Stimulated activated CD4-positive, alpha-beta T cell treated with anti-CD3 and anti-CD28 coated beads, Interleukin-2, amount 100 ng/mL, for 48 hours (primary cell): ENCODE results near the gene RPP25.
"Not testable (repeated sequence)": the region's sequence is repeated elsewhere in the genome, so short reads cannot be mapped to it uniquely, and the experiment has no call there.

Experiments used
- DNase-seq, 2 donors: peaks; one replicate each; pipeline ENCODE4 v3.0.0-alpha.2; 2020

The RPP25 gene

GRCh38 chr15:74913799-74914198 lies 42.8 kb downstream of the RPP25 start:
- not testable (repeated sequence) for DNase-seq

DNA sequence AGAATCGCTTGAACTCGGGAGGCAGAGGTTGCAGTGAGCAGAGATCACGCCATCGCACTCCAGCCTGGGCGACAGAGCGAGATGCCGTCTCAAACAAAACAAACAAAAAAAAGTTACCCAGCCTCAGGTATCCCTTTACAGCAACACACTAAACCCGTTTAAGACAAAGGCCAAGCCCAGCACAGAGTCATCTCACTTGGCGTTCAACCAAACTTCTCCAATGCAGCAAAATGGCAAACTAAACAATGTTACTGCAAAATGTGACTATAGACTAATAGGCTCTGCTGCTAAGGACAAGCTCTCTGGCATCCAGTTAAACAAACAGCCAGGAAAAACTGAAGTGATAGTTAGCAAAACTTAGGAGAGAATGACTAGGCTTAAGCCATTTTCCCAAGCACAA lies 43.5 kb downstream of the RPP25 start:
- DNase-seq: no peak

DNA sequence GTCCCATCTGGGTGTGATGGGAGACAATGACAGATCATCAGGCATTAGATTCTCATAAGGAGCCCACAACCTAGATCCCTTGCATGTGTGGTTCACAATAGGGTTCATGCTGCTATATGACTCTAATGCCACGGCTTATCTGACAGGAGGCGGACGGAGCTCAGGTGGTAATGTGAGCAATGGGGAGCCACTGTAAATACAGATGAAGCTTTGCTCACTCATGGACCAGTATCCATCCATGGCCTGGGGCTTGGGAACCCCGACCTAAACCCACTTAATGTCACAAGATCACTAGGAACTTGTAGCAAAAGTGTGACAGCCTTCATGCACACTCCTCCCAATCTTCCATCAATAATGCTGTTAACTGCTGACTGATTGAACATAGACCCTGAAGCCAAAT lies 47.9 kb downstream of the RPP25 start:
- no peak for DNase-seq

GRCh38 chr15:74907163-74907870 lies 49.3 kb downstream of the RPP25 start:
- DNase-seq: no peak

DNA sequence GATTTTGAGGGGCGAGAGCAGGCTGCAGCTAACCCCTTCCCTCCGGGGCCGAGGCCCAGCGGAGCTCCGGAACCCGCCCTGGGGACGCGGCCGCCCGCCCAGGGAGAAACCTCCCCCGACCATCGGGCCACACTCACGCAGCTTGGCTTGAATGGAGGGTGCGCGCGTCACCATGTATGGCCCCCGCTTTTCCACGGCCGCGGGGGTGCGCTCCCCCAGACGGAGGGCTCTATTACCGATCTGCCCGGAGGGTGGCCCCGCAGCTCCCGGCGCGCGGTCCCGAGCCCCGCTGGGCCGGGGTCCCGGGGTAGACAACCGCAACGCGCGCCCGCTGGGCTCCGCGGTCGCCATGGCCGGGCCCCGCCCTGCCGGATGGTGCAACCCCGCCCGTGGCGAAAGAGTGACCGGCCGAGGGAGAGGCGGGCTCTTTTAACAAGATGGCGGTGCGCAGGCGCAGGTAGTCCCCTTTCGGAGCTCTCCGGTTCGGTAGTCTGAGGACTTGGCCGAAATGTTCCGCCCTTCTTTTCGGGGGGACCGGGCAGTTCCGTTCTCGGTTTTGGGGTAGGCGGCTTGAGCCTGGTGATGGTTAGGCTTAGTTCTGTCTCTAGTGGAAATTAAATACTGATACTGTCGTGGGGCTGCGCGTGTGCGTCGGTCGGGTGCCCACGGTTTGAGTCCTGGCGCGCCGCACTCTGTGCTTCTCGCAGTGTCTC lies 50.0 kb downstream of the RPP25 start, which contains the start of gene FAM219B:
Gene FAM219B, minus strand, starts transcription at position 402 of the 713 bp plus-strand sequence. Its CDS starts 51 bp downstream, at position 351.
- DNase-seq: peak; percentile 72 to 74

DNA sequence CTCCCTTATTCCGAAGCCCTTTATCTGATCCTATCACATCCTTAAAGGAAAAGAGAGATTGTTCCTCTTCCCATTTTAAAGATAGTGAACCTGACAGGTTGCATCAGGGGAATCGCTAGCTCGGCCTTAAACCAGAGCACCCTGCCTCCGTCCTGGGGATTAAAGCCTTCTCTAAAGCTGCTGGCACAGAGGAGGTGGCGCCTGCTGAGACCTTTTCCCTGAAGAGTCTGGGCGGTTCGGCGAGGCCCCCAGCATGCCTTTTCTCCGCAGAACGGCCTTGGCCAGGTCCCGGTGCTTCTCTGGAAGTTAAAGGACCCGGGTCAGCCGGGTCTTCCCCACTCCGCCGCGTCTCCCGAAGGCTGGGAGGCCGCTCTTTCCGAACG lies 50.5 kb downstream of the RPP25 start:
- DNase-seq: peak in 1 of 2 donors; percentile 29
